Neural progenitor cell (in vitro differentiated cells): Measurements from ENCODE around the gene XRCC3. TPM values are rescaled to one million over a fixed set of nuclear protein-coding genes. Genes with fewer than 3 reads are reported as not detected.
A peak's percentile ranks its signal among the peaks of the same experiment; 100 is the strongest.

Source experiments
- DNase-seq: peaks from one replicate; pipeline ENCODE4 v3.0.0-alpha.2; 2016; ENCODE audit warnings: low spot score
- H2AFZ ChIP-seq: fragments of 200-600 bp; sonication (generic); replicated peaks from 2 replicates; pipeline ENCODE4 v1.6.1; 2016; ENCODE audit warnings: antibody characterized with exemption
- H3F3A ChIP-seq: fragments of 200-600 bp; sonication (generic); 2 replicates; pipeline ENCODE4 v1.6.1; 2016; ENCODE audit warnings: antibody characterized with exemption, low read depth
- H3K27ac ChIP-seq: fragments of 200-600 bp; sonication (generic); 2 replicates; pipeline ENCODE4 v1.5.1; 2016; ENCODE audit warnings: mild to moderate bottlenecking
- H3K27me3 ChIP-seq: fragments of 200-600 bp; sonication (generic); 2 replicates; pipeline ENCODE4 v1.6.1; 2016; ENCODE audit warnings: mild to moderate bottlenecking, moderate library complexity
- H3K36me3 ChIP-seq: fragments of 200-600 bp; sonication (generic); 2 replicates; pipeline ENCODE4 v1.5.1; 2016
- H3K4me1 ChIP-seq: fragments of 200-600 bp; sonication (generic); 2 replicates; pipeline ENCODE4 v1.6.1; 2016; ENCODE audit warnings: mixed run types
- H3K4me2 ChIP-seq: fragments of 200-600 bp; sonication (generic); 2 replicates; pipeline ENCODE4 v1.6.1; 2016
- H3K4me3 ChIP-seq: fragments of 200-600 bp; sonication (generic); 2 replicates; pipeline ENCODE4 v1.5.1; 2016
- H3K79me2 ChIP-seq: fragments of 200-600 bp; sonication (generic); 2 replicates; pipeline ENCODE4 v1.6.1; 2016; ENCODE audit warnings: low read depth
- H3K9ac ChIP-seq: fragments of 200-600 bp; sonication (generic); 2 replicates; pipeline ENCODE4 v1.6.1; 2016
- H3K9me3 ChIP-seq: fragments of 200-600 bp; sonication (generic); 2 replicates; pipeline ENCODE4 v1.5.1; 2016; ENCODE audit warnings: low read depth
- H4K20me1 ChIP-seq: fragments of 200-600 bp; sonication (generic); 2 replicates; pipeline ENCODE4 v1.6.1; 2016; ENCODE audit warnings: low read depth
- H3K27ac Mint-ChIP-seq: 3 replicates; pipeline ENCODE4 v1.8.0; 2021; ENCODE audit warnings: mixed read lengths
- H3K27me3 Mint-ChIP-seq: 2 replicates; pipeline ENCODE4 v1.8.0; 2022; ENCODE audit warnings: low read depth, mild to moderate bottlenecking, inconsistent platforms, moderate library complexity, mixed read lengths; ENCODE audit not compliant: insufficient read depth
- H3K36me3 Mint-ChIP-seq: 3 replicates; pipeline ENCODE4 v1.8.0; 2021; ENCODE audit warnings: mixed read lengths
- H3K4me1 Mint-ChIP-seq: 3 replicates; pipeline ENCODE4 v1.8.0; 2021; ENCODE audit warnings: mixed read lengths
- H3K4me3 Mint-ChIP-seq: 3 replicates; pipeline ENCODE4 v1.8.0; 2021; ENCODE audit warnings: mild to moderate bottlenecking, moderate library complexity, mixed read lengths
- H3K9me3 Mint-ChIP-seq: 3 replicates; pipeline ENCODE4 v1.8.0; 2020; ENCODE audit warnings: mixed read lengths
- EZH2 ChIP-seq: fragments of 200-600 bp; sonication (generic); IDR thresholded peaks from 2 replicates; pipeline ENCODE4 v1.6.1; 2017; ENCODE audit warnings: antibody characterized with exemption, mild to moderate bottlenecking, moderate library complexity
- EZH2phosphoT487 ChIP-seq: fragments of 200-600 bp; sonication (generic); IDR thresholded peaks from 2 replicates; pipeline ENCODE4 v1.6.1; 2017; ENCODE audit warnings: antibody characterized with exemption
- total RNA-seq: library from RNA; depleted of rRNA; stranded (reverse); fragments of >200 nt; gene quantifications from 2 replicates; pipeline ENCODE4 v1.2.3, GENCODE V29; 2015; ENCODE audit warnings: low replicate concordance
- TF ChIP-seq, protein P1 (sequence below): fragments of 200-600 bp; sonication (generic); IDR thresholded peaks from 2 replicates; pipeline ENCODE4 v1.5.1; 2017; ENCODE audit warnings: antibody characterized with exemption, mild to moderate bottlenecking

XRCC3 gene
- total RNA-seq, 1 donor from 2014 or later: 59.7 TPM

- Histone ChIP-seq H3K27ac (no peak overlapping the region), H3K4me2 (no peak overlapping the region), H3K9ac (no peak overlapping the region), H3K79me2 (no peaks in the 10 kb centered on the region), H3F3A (peaks cover 8% of the 10 kb centered on the region), H3K9me3 (no peaks in the 10 kb centered on the region), H2AFZ (no peak overlapping the region), H3K27me3 (no peaks in the 10 kb centered on the region), H3K4me1 (no peaks in the 10 kb centered on the region), H4K20me1 (peaks cover 34% of the 10 kb centered on the region), H3K36me3 (no peaks in the 10 kb centered on the region), H3K4me3 (no peak overlapping the region)
- Mint-ChIP-seq H3K27ac (peak overlapping the region; percentile 31), H3K9me3 (no peaks in the 10 kb centered on the region), H3K27me3 (peaks cover 9% of the 10 kb centered on the region), H3K4me3 (no peak overlapping the region), H3K36me3 (peaks cover 16% of the 10 kb centered on the region), H3K4me1 (peaks cover 28% of the 10 kb centered on the region)
- TF ChIP-seq EZH2 (no peak), EZH2phosphoT487 (no peak)
- TF ChIP-seq, protein P1, sequence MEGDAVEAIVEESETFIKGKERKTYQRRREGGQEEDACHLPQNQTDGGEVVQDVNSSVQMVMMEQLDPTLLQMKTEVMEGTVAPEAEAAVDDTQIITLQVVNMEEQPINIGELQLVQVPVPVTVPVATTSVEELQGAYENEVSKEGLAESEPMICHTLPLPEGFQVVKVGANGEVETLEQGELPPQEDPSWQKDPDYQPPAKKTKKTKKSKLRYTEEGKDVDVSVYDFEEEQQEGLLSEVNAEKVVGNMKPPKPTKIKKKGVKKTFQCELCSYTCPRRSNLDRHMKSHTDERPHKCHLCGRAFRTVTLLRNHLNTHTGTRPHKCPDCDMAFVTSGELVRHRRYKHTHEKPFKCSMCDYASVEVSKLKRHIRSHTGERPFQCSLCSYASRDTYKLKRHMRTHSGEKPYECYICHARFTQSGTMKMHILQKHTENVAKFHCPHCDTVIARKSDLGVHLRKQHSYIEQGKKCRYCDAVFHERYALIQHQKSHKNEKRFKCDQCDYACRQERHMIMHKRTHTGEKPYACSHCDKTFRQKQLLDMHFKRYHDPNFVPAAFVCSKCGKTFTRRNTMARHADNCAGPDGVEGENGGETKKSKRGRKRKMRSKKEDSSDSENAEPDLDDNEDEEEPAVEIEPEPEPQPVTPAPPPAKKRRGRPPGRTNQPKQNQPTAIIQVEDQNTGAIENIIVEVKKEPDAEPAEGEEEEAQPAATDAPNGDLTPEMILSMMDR: no peak
- DNase-seq: no peak
Measured at GRCh38 chr14:103702095-103702494, 13.2 kb downstream of the XRCC3 start.

DNA sequence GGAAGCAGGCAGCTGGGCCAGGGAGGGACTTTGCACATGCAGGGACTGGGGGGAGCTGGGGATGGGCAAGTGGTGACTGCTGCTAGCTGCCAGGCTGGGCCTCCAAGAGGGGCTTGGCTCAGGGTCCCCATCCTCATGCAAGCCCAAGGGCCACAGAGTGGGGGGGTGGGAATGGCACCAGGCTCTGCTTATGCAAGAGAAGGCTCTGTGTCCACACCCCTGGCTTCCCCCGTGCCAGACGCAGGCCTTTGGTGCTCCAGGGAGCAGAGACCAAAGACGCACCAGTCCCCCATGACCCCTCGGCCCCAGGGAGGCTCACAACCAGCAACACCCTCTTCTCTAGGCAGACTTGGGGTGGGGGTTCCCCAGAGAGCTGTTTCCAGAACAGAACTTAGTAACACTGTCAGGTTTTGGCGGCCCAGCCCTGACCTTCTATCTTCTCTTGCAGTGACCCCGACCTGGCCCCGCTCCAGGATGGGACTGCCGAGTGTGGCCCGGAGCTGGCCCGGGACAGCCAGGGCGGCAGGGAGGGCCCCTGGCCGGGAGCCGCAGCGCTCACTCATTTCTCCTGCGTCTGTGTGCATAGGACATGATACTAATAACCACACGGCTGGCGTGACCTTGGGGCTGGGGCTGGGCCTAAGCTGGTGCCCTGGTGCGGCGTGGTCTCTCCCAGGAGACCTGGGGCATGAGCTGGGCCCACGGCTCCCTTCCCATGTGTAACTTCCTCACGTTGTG lies 14.3 kb downstream of the XRCC3 start:
- no peak overlapping the region for H3K9ac ChIP-seq
- no peaks in the 10 kb centered on the region for H3K27me3 ChIP-seq
- no peaks in the 10 kb centered on the region for H3K4me1 ChIP-seq
- H3K27me3 Mint-ChIP-seq: peaks cover 9% of the 10 kb centered on the region
- H3K4me3 Mint-ChIP-seq: no peak overlapping the region
- no peak overlapping the region for H3K4me2 ChIP-seq
- H3K79me2 ChIP-seq: no peaks in the 10 kb centered on the region
- H2AFZ ChIP-seq: no peak overlapping the region
- H3K9me3 Mint-ChIP-seq: no peaks in the 10 kb centered on the region
- TF ChIP-seq, protein P1: no peak
- TF ChIP-seq EZH2 (no peak), EZH2phosphoT487 (no peak)
- no peaks in the 10 kb centered on the region for H3K36me3 ChIP-seq
- H3K4me3 ChIP-seq: no peak overlapping the region
- peaks cover 40% of the 10 kb centered on the region for H3K4me1 Mint-ChIP-seq
- H4K20me1 ChIP-seq: peaks cover 44% of the 10 kb centered on the region
- H3F3A ChIP-seq: peaks cover 8% of the 10 kb centered on the region
- H3K27ac ChIP-seq: no peak overlapping the region
- no peak overlapping the region for H3K27ac Mint-ChIP-seq
- no peaks in the 10 kb centered on the region for H3K9me3 ChIP-seq
- H3K36me3 Mint-ChIP-seq: peaks cover 16% of the 10 kb centered on the region
- DNase-seq: no peak

- H3K4me2 ChIP-seq: no peak overlapping the region
- H2AFZ ChIP-seq: no peak overlapping the region
- no peaks in the 10 kb centered on the region for H3K27me3 ChIP-seq
- no peak overlapping the region for H3K4me3 ChIP-seq
- Mint-ChIP-seq H3K4me3 (no peak overlapping the region), H3K9me3 (no peaks in the 10 kb centered on the region), H3K27me3 (peaks cover 8% of the 10 kb centered on the region), H3K27ac (no peak overlapping the region), H3K36me3 (peaks cover 15% of the 10 kb centered on the region), H3K4me1 (peaks cover 42% of the 10 kb centered on the region)
- H3K79me2 ChIP-seq: no peaks in the 10 kb centered on the region
- peaks cover 5% of the 10 kb centered on the region for H3F3A ChIP-seq
- H3K9ac ChIP-seq: no peak overlapping the region
- no peak overlapping the region for H3K27ac ChIP-seq
- H3K9me3 ChIP-seq: no peaks in the 10 kb centered on the region
- no peak for DNase-seq
- TF ChIP-seq EZH2 (no peak), EZH2phosphoT487 (no peak)
- TF ChIP-seq, protein P1: no peak
- peaks cover 4% of the 10 kb centered on the region for H3K4me1 ChIP-seq
- peaks cover 43% of the 10 kb centered on the region for H4K20me1 ChIP-seq
- H3K36me3 ChIP-seq: no peaks in the 10 kb centered on the region
Measured at GRCh38 chr14:103699901-103700752, 15.1 kb downstream of the XRCC3 start.
